Mesendoderm (in vitro differentiated cells): ENCODE data around the gene RUSF1.

Experiments
- DNase-seq: peaks from one replicate; pipeline ENCODE4 v3.0.0; 2013
- H2AK5ac ChIP-seq: 2 replicates; pipeline ENCODE4 v1.6.1; 2013; ENCODE audit warnings: low read length, inconsistent platforms
- H2BK120ac ChIP-seq: 2 replicates; pipeline ENCODE4 v1.6.1; 2013; ENCODE audit warnings: low read depth, mild to moderate bottlenecking, low read length, moderate library complexity, mixed read lengths
- H2BK15ac ChIP-seq: replicated peaks from 2 replicates; pipeline ENCODE4 v1.6.1; 2013; ENCODE audit warnings: low read depth, mild to moderate bottlenecking, moderate library complexity
- H2BK5ac ChIP-seq: 2 replicates; pipeline ENCODE4 v1.6.1; 2013; ENCODE audit warnings: low read length, inconsistent platforms
- H3K18ac ChIP-seq: 2 replicates; pipeline ENCODE4 v1.6.1; 2013; ENCODE audit warnings: mild to moderate bottlenecking, low read length, mixed read lengths
- H3K23ac ChIP-seq: one replicate; pipeline ENCODE4 v1.6.1; 2013; ENCODE audit warnings: low read length
- H3K27ac ChIP-seq: 2 replicates; pipeline ENCODE4 v1.5.1; 2013; ENCODE audit warnings: low read depth, mild to moderate bottlenecking, inconsistent platforms, low read length, moderate library complexity
- H3K27me3 ChIP-seq: 2 replicates; pipeline ENCODE4 v1.6.1; 2013; ENCODE audit warnings: low read length, control low read depth, mild to moderate bottlenecking, inconsistent platforms; ENCODE audit not compliant: insufficient read depth, poor library complexity
- H3K36me3 ChIP-seq: 2 replicates; pipeline ENCODE4 v1.6.1; 2013; ENCODE audit warnings: low read length, inconsistent platforms; ENCODE audit not compliant: control insufficient read depth, insufficient read depth
- H3K4ac ChIP-seq: one replicate; pipeline ENCODE4 v1.6.1; 2013; ENCODE audit warnings: low read depth, mild to moderate bottlenecking, low read length, moderate library complexity
- H3K4me1 ChIP-seq: 2 replicates; pipeline ENCODE4 v1.6.1; 2013; ENCODE audit warnings: low read depth, low read length, inconsistent platforms; ENCODE audit not compliant: control insufficient read depth
- H3K4me2 ChIP-seq: 2 replicates; pipeline ENCODE4 v1.6.1; 2013; ENCODE audit warnings: low read length
- H3K4me3 ChIP-seq: 2 replicates; pipeline ENCODE4 v1.5.1; 2013; ENCODE audit warnings: mild to moderate bottlenecking, low read length
- H3K56ac ChIP-seq: one replicate; pipeline ENCODE4 v1.6.1; 2013; ENCODE audit warnings: low read length
- H3K79me1 ChIP-seq: 2 replicates; pipeline ENCODE4 v1.6.1; 2013; ENCODE audit warnings: low read length, inconsistent platforms
- H3K79me2 ChIP-seq: 2 replicates; pipeline ENCODE4 v1.6.1; 2013; ENCODE audit warnings: mild to moderate bottlenecking, low read length; ENCODE audit not compliant: control insufficient read depth, insufficient read depth
- H3K9ac ChIP-seq: 2 replicates; pipeline ENCODE4 v1.6.1; 2013; ENCODE audit warnings: low read length, inconsistent platforms
- H4K5ac ChIP-seq: one replicate; pipeline ENCODE4 v1.6.1; 2013; ENCODE audit warnings: low read length
- H4K8ac ChIP-seq: one replicate; pipeline ENCODE4 v1.6.1; 2013; ENCODE audit warnings: low read depth, mild to moderate bottlenecking, control low read depth, low read length, moderate library complexity
- WGBS: extraction: QIAGEN DNeasy Blood & Tissue Kit; methylation state at CpG from one replicate; pipeline ENCODE4 v1.1.7; 2013; ENCODE audit warnings: low lambda C conversion rate, missing lambda C conversion rate; ENCODE audit not compliant: insufficient coverage; ENCODE audit errors: extremely low coverage; 5-methylcytosine and 5-hydroxymethylcytosine counted together

The RUSF1 gene

GRCh38 chr16:31493506-31494125 is 14.6 kb downstream of the RUSF1 start:
- Histone ChIP-seq H2BK15ac (no peak overlapping the region), H3K4me3 (no peak overlapping the region), H3K18ac (no peak overlapping the region), H3K4me2 (no peak overlapping the region), H3K79me1 (no peaks in the 10 kb centered on the region), H2BK5ac (no peak overlapping the region), H3K27ac (no peak overlapping the region), H3K79me2 (no peaks in the 10 kb centered on the region), H3K23ac (no peak overlapping the region), H3K9ac (no peak overlapping the region), H3K56ac (no peak overlapping the region), H2AK5ac (no peak overlapping the region), H3K4ac (no peak overlapping the region), H4K8ac (no peak overlapping the region), H3K4me1 (no peaks in the 10 kb centered on the region), H3K36me3 (no peaks in the 10 kb centered on the region), H4K5ac (no peak overlapping the region), H3K27me3 (no peaks in the 10 kb centered on the region), H2BK120ac (no peak overlapping the region)
- no peak for DNase-seq
- no CpG with 5 or more reads among the region's 18 CpGs for WGBS

- H2AK5ac ChIP-seq = no peak overlapping the region
- H3K27me3 ChIP-seq = peaks cover 7% of the 10 kb centered on the region
- H3K27ac ChIP-seq = no peak overlapping the region
- no peaks in the 10 kb centered on the region for H3K79me1 ChIP-seq
- no peaks in the 10 kb centered on the region for H3K79me2 ChIP-seq
- no peak overlapping the region for H4K5ac ChIP-seq
- no peak overlapping the region for H3K56ac ChIP-seq
- H2BK120ac ChIP-seq = no peak overlapping the region
- H2BK15ac ChIP-seq = no peak overlapping the region
- H3K4ac ChIP-seq = no peak overlapping the region
- H3K4me3 ChIP-seq = no peak overlapping the region
- DNase-seq = no peak
- no CpG with 5 or more reads among the region's 8 CpGs for WGBS
- H3K36me3 ChIP-seq = no peaks in the 10 kb centered on the region
- no peak overlapping the region for H4K8ac ChIP-seq
- H3K18ac ChIP-seq = no peak overlapping the region
- H3K4me2 ChIP-seq = no peak overlapping the region
- H3K9ac ChIP-seq = no peak overlapping the region
- no peak overlapping the region for H3K23ac ChIP-seq
- H2BK5ac ChIP-seq = no peak overlapping the region
- no peaks in the 10 kb centered on the region for H3K4me1 ChIP-seq
Observed at GRCh38 chr16:31491778-31492418, 16.3 kb downstream of the RUSF1 start.

GRCh38 chr16:31489616-31490584 is 18.3 kb downstream of the RUSF1 start:
- Histone ChIP-seq H4K8ac (no peak overlapping the region), H4K5ac (no peak overlapping the region), H3K4me1 (no peaks in the 10 kb centered on the region), H3K56ac (no peak overlapping the region), H2BK5ac (no peak overlapping the region), H3K27ac (no peak overlapping the region), H3K4ac (no peak overlapping the region), H2AK5ac (no peak overlapping the region), H3K18ac (no peak overlapping the region), H2BK120ac (no peak overlapping the region), H3K9ac (no peak overlapping the region), H3K27me3 (peaks cover 12% of the 10 kb centered on the region), H3K79me2 (no peaks in the 10 kb centered on the region), H3K36me3 (no peaks in the 10 kb centered on the region), H2BK15ac (no peak overlapping the region), H3K4me3 (no peak overlapping the region), H3K4me2 (no peak overlapping the region), H3K79me1 (no peaks in the 10 kb centered on the region), H3K23ac (no peak overlapping the region)
- WGBS = no CpG with 5 or more reads among the region's 22 CpGs
- no peak for DNase-seq

GRCh38 chr16:31489298-31489564 is 19.0 kb downstream of the RUSF1 start:
- H3K27me3 ChIP-seq = peaks cover 12% of the 10 kb centered on the region
- no peak overlapping the region for H3K56ac ChIP-seq
- H3K79me1 ChIP-seq = no peaks in the 10 kb centered on the region
- no peak for DNase-seq
- H3K4me3 ChIP-seq = no peak overlapping the region
- no peaks in the 10 kb centered on the region for H3K36me3 ChIP-seq
- no peak overlapping the region for H2BK5ac ChIP-seq
- H4K8ac ChIP-seq = no peak overlapping the region
- H2BK120ac ChIP-seq = no peak overlapping the region
- no peak overlapping the region for H3K23ac ChIP-seq
- H3K4me2 ChIP-seq = no peak overlapping the region
- no CpG with 5 or more reads among the region's 7 CpGs for WGBS
- H3K18ac ChIP-seq = no peak overlapping the region
- no peaks in the 10 kb centered on the region for H3K4me1 ChIP-seq
- no peak overlapping the region for H4K5ac ChIP-seq
- H2BK15ac ChIP-seq = no peak overlapping the region
- no peak overlapping the region for H3K4ac ChIP-seq
- no peaks in the 10 kb centered on the region for H3K79me2 ChIP-seq
- no peak overlapping the region for H2AK5ac ChIP-seq
- no peak overlapping the region for H3K27ac ChIP-seq
- H3K9ac ChIP-seq = no peak overlapping the region

- Histone ChIP-seq H3K4me1 (no peaks in the 10 kb centered on the region), H3K9ac (peak overlapping the region; percentile 47), H2BK120ac (no peak overlapping the region), H3K27me3 (peaks cover 12% of the 10 kb centered on the region), H3K23ac (no peak overlapping the region), H2AK5ac (no peak overlapping the region), H3K56ac (peak overlapping the region; percentile 42), H3K4ac (no peak overlapping the region), H4K8ac (no peak overlapping the region), H3K36me3 (no peaks in the 10 kb centered on the region), H3K27ac (no peak overlapping the region), H2BK15ac (no peak overlapping the region), H2BK5ac (no peak overlapping the region), H3K18ac (no peak overlapping the region), H3K4me2 (peak overlapping the region; percentile 85), H3K79me2 (no peaks in the 10 kb centered on the region), H4K5ac (no peak overlapping the region), H3K79me1 (no peaks in the 10 kb centered on the region), H3K4me3 (no peak overlapping the region)
- WGBS = no CpG with 5 or more reads among the region's 77 CpGs
- peak; percentile 24 for DNase-seq
Observed at GRCh38 chr16:31488468-31489297, 19.5 kb downstream of the RUSF1 start.
